ENCODE data around the gene CLCF1. TPM values are rescaled to one million over a fixed set of nuclear protein-coding genes. Genes with fewer than 3 reads are reported as not detected.
A peak's percentile ranks its signal among the peaks of the same experiment; 100 is the strongest.

The CLCF1 gene
- total RNA-seq, 3 donors from 2014 or later (not counting 1 experiment from before 2014, with no cell fraction given), result 9.8 to 13.4 (median 10.3) TPM

DNA sequence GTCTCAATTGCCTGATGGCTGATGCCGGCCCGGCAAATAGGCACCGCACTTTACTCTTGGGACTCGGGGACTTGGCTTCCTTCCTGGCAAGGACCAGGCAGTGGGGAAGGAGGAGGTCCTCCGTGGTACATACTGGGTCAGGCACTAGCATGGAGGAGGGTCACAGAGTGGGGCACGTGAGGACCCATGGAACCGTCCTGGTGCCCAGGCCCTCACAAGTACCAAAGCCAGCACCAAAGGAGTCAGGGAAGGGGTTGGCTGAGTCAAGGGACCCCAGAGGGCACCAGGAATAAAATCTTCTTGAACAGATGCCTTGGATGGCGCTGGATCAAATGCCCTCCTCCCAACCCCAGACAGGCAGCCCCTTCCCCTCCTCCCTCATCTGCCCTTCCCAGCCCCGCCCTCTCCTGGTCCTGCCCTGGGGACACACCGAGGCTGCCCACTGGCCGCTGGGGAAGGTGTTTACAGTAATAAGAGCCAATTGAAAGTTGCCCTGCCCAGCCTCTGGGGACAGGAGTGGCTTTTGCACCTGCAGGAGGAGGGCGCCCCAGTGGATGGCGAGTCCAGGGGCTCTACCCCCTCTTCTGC, 36.5 kb upstream of the CLCF1 start:
- ATAC-seq (peak in 2 of 3 donors; percentile 1 to 25), DNase-seq (peak in 1 of 2 donors; percentile 43)
- Mint-ChIP-seq H3K4me1 (peaks cover 60 to 89% of the 10 kb centered on the region in 2 donors), H3K9me3 (no peaks in the 10 kb centered on the region), H3K27me3 (ENCODE audit: low read depth in 2 of 2) (no peaks in the 10 kb centered on the region), H3K4me3 (peak overlapping the region; percentile 84), H3K36me3 (no peaks in the 10 kb centered on the region), H3K27ac (peak overlapping the region; percentile 86 to 96)
- H3K9me3 ChIP-seq (ENCODE audit: control insufficient read depth, insufficient read depth, low read length), result no peaks in the 10 kb centered on the region
- peak overlapping the region; percentile 26 for H3K4me3 ChIP-seq (ENCODE audit: low read length)
- peaks cover 99% of the 10 kb centered on the region for H3K4me1 ChIP-seq (ENCODE audit: control insufficient read depth, insufficient read depth, low read length)
- WGBS (ENCODE audit: insufficient coverage), result 10% methylated on average over 13 of the region's 13 CpGs
- intact Hi-C loops (cut with micrococcal nuclease), result no loop called here
- H3K27ac ChIP-seq (ENCODE audit: low read length), result peak overlapping the region; percentile 63
- peaks cover 29% of the 10 kb centered on the region for H3K36me3 ChIP-seq (ENCODE audit: control insufficient read depth, insufficient read depth, low read length)
- TF ChIP-seq, protein P1, sequence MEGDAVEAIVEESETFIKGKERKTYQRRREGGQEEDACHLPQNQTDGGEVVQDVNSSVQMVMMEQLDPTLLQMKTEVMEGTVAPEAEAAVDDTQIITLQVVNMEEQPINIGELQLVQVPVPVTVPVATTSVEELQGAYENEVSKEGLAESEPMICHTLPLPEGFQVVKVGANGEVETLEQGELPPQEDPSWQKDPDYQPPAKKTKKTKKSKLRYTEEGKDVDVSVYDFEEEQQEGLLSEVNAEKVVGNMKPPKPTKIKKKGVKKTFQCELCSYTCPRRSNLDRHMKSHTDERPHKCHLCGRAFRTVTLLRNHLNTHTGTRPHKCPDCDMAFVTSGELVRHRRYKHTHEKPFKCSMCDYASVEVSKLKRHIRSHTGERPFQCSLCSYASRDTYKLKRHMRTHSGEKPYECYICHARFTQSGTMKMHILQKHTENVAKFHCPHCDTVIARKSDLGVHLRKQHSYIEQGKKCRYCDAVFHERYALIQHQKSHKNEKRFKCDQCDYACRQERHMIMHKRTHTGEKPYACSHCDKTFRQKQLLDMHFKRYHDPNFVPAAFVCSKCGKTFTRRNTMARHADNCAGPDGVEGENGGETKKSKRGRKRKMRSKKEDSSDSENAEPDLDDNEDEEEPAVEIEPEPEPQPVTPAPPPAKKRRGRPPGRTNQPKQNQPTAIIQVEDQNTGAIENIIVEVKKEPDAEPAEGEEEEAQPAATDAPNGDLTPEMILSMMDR (IDR thresholded peaks at IDR 0.05), result no peak
- no peaks in the 10 kb centered on the region for H3K27me3 ChIP-seq (ENCODE audit: control insufficient read depth, insufficient read depth, low read length)

DNA sequence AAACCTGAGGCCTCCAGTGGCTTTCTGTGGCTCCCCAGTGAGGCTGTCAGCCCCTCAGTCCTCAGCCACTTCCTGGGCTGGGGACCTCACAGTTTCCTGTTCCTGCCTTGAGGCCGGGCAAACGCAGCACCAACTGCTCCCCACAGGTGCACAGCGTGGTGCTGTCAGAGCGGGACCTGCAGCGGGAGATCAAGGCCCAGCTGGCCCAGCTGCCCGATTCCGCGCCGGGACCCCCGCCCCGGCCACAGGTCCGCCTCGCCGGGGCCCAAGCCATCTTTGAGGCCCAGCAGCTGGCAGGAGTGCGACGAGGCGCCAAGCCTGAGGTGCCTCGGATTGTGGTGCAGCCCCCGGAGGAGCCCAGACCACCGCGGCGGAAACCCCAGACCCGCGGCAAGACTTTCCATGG, 35.9 kb upstream of the CLCF1 start:
- H3K4me1 ChIP-seq (ENCODE audit: control insufficient read depth, insufficient read depth, low read length), result peaks cover 99% of the 10 kb centered on the region
- Mint-ChIP-seq H3K9me3 (no peaks in the 10 kb centered on the region), H3K36me3 (no peaks in the 10 kb centered on the region), H3K27me3 (ENCODE audit: low read depth in 2 of 2) (no peaks in the 10 kb centered on the region), H3K27ac (peak overlapping the region; percentile 86 to 96), H3K4me1 (peaks cover 66 to 94% of the 10 kb centered on the region in 2 donors), H3K4me3 (peak overlapping the region; percentile 87)
- DNase-seq (peak; percentile 64 to 87), ATAC-seq (peak; percentile 68 to 83 (median 82))
- H3K27me3 ChIP-seq (ENCODE audit: control insufficient read depth, insufficient read depth, low read length), result no peaks in the 10 kb centered on the region
- WGBS (ENCODE audit: insufficient coverage), result 0% methylated on average over 24 of the region's 24 CpGs
- peak overlapping the region; percentile 26 for H3K4me3 ChIP-seq (ENCODE audit: low read length)
- peaks cover 29% of the 10 kb centered on the region for H3K36me3 ChIP-seq (ENCODE audit: control insufficient read depth, insufficient read depth, low read length)
- TF ChIP-seq, protein P1 (IDR thresholded peaks at IDR 0.05), result no peak
- peak overlapping the region; percentile 63 for H3K27ac ChIP-seq (ENCODE audit: low read length)
- intact Hi-C loops (cut with micrococcal nuclease), result no loop called here
- H3K9me3 ChIP-seq (ENCODE audit: control insufficient read depth, insufficient read depth, low read length), result no peaks in the 10 kb centered on the region

DNA sequence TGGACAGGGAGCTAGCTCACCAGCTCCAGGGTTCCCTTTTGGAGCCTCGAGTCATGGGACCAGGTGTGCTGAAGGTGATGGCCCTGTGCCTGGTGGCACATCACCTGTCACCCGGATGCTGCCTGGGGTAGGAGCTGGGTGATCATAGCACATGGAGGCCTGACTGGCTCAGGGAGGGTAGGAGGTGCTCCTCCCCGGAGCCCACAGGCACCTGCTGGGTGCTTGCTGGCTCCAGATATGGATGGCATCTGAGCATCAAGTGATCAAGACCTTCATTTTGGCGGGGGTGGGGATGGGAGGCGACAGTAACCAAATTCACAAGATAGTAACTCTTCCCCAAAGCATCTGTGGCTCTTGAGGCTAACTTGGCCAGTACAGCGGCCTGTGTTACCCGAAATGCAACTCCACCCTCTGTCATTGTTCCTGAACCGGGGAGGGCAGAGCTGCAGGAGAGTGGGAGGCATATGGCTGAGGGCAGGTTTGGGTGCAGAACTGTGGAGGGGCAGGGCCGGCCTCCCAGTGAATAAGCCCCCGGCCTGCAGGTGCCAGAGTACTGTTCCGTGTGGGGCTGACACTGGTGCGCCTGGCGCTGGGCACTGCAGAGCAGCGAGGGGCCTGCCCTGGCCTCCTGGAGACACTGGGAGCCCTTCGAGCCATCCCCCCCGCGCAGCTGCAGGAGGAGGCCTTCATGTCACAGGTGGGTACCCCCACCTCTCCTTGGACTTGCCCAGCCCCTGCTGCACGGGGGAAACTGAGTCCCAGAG, 35.2 kb upstream of the CLCF1 start:
- WGBS (ENCODE audit: insufficient coverage), result 5% methylated on average over 17 of the region's 18 CpGs
- Mint-ChIP-seq H3K36me3 (no peaks in the 10 kb centered on the region), H3K4me3 (peak overlapping the region; percentile 87), H3K27ac (peak overlapping the region; percentile 86 to 96), H3K4me1 (peaks cover 66 to 98% of the 10 kb centered on the region in 2 donors), H3K9me3 (no peaks in the 10 kb centered on the region), H3K27me3 (ENCODE audit: low read depth in 2 of 2) (no peaks in the 10 kb centered on the region)
- ATAC-seq, result peak; percentile 15 to 29 (median 19)
- H3K27ac ChIP-seq (ENCODE audit: low read length), result peak overlapping the region; percentile 63
- TF ChIP-seq, protein P1 (IDR thresholded peaks at IDR 0.05), result no peak
- H3K9me3 ChIP-seq (ENCODE audit: control insufficient read depth, insufficient read depth, low read length), result no peaks in the 10 kb centered on the region
- peaks cover 29% of the 10 kb centered on the region for H3K36me3 ChIP-seq (ENCODE audit: control insufficient read depth, insufficient read depth, low read length)
- DNase-seq, result peak in 1 of 2 donors; percentile 59
- peak overlapping the region; percentile 26 for H3K4me3 ChIP-seq (ENCODE audit: low read length)
- H3K4me1 ChIP-seq (ENCODE audit: control insufficient read depth, insufficient read depth, low read length), result peaks cover 98% of the 10 kb centered on the region
- intact Hi-C loops (cut with micrococcal nuclease), result no loop called here
- H3K27me3 ChIP-seq (ENCODE audit: control insufficient read depth, insufficient read depth, low read length), result no peaks in the 10 kb centered on the region

Data from natural killer cell (primary cell).